CD14-positive monocyte (primary cell): ENCODE measurements around the gene MPST. TPM values are rescaled to one million over a fixed set of nuclear protein-coding genes. Genes with fewer than 3 reads are reported as not detected.

ENCODE experiments used
- DNase-seq, 3 donors: peaks; one replicate each; pipeline ENCODE4 v3.0.0-alpha.2; 2011 to 2022
- H2AFZ ChIP-seq: 2 replicates; pipeline ENCODE4 v1.6.0; 2012; ENCODE audit warnings: mild to moderate bottlenecking, low read depth, low read length, inconsistent platforms; ENCODE audit not compliant: insufficient read depth, poor library complexity, severe bottlenecking
- H3K27ac ChIP-seq, 2 donors: 1 replicate in 1 of 2; 2 replicates in 1 of 2; pipeline ENCODE4 v1.5.1; 2012 to 2013; ENCODE audit warnings: low read length in 2 of 2, control low read depth in 1 of 2, inconsistent platforms in 1 of 2, low read depth in 1 of 2, mild to moderate bottlenecking in 1 of 2
- H3K27me3 ChIP-seq, 2 donors: one replicate each; pipeline versions ENCODE4 v1.6.0 to v1.6.1; 2011 to 2013; ENCODE audit warnings: low read length in 2 of 2; ENCODE audit not compliant: control insufficient read depth in 2 of 2, insufficient read depth in 2 of 2
- H3K36me3 ChIP-seq, 2 donors: replicated peaks in 1 of 2; 1 replicate in 1 of 2; 2 replicates in 1 of 2; pipeline versions ENCODE4 v1.5.1 to v1.6.1; 2012 to 2013; ENCODE audit warnings: low read length in 2 of 2, control low read depth in 1 of 2, inconsistent platforms in 1 of 2, mild to moderate bottlenecking in 1 of 2; ENCODE audit not compliant: insufficient read depth in 2 of 2, control insufficient read depth in 1 of 2
- H3K4me1 ChIP-seq, 2 donors: 1 replicate in 1 of 2; 2 replicates in 1 of 2; pipeline versions ENCODE4 v1.5.1 to v1.6.1; 2012 to 2013; ENCODE audit warnings: low read length in 2 of 2, control low read depth in 1 of 2, inconsistent platforms in 1 of 2, mild to moderate bottlenecking in 1 of 2, moderate library complexity in 1 of 2; ENCODE audit not compliant: insufficient read depth in 2 of 2, control insufficient read depth in 1 of 2
- H3K4me2 ChIP-seq: replicated peaks from 2 replicates; pipeline ENCODE3; 2012; ENCODE audit warnings: low read length, moderate library complexity, mild to moderate bottlenecking; ENCODE audit not compliant: poor library complexity, severe bottlenecking; ENCODE audit errors: extremely low read depth
- H3K4me3 ChIP-seq, 3 experiments: fragments of 200-600 bp in 1 of 3; sonication (generic) in 1 of 3; replicated peaks in 1 of 3; 1 replicate in 2 of 3; 2 replicates in 1 of 3; pipeline ENCODE4 v1.5.1; 2011 to 2013; ENCODE audit warnings: low read length in 3 of 3, mild to moderate bottlenecking in 3 of 3, control low read depth in 2 of 3, low read depth in 2 of 3, inconsistent platforms in 1 of 3, moderate library complexity in 1 of 3
- H3K79me2 ChIP-seq: 2 replicates; pipeline ENCODE4 v1.6.0; 2012; ENCODE audit warnings: mild to moderate bottlenecking, control low read depth, inconsistent platforms, low read length, moderate library complexity; ENCODE audit not compliant: insufficient read depth
- H3K9ac ChIP-seq: 2 replicates; pipeline ENCODE4 v1.6.0; 2017; ENCODE audit warnings: low read length, mild to moderate bottlenecking; ENCODE audit not compliant: insufficient read depth, poor library complexity, severe bottlenecking
- H3K9me3 ChIP-seq, 2 donors: replicated peaks in 1 of 2; 1 replicate in 1 of 2; 2 replicates in 1 of 2; pipeline versions ENCODE4 v1.5.1 to v1.6.1; 2012 to 2013; ENCODE audit warnings: low read length in 2 of 2, control low read depth in 1 of 2; ENCODE audit not compliant: control insufficient read depth in 1 of 2, insufficient read depth in 1 of 2
- H4K20me1 ChIP-seq: 2 replicates; pipeline ENCODE4 v1.6.0; 2012; ENCODE audit warnings: mild to moderate bottlenecking, low read length, control low read depth, moderate library complexity; ENCODE audit not compliant: insufficient read depth
- H3K27ac Mint-ChIP-seq, 7 donors: one replicate each; pipeline ENCODE4 v1.8.0; 2020; ENCODE audit warnings: mild to moderate bottlenecking in 7 of 7, mixed read lengths in 7 of 7, moderate library complexity in 6 of 7, inconsistent platforms in 2 of 7
- H3K27me3 Mint-ChIP-seq, 3 donors: one replicate each; pipeline ENCODE4 v1.8.0; 2021 to 2022; ENCODE audit warnings: low read depth in 3 of 3, mild to moderate bottlenecking in 3 of 3, mixed read lengths in 3 of 3, moderate library complexity in 3 of 3, inconsistent platforms in 1 of 3
- H3K36me3 Mint-ChIP-seq, 2 donors: one replicate each; pipeline ENCODE4 v1.8.0; 2020; ENCODE audit warnings: mixed read lengths in 2 of 2, inconsistent platforms in 1 of 2, mild to moderate bottlenecking in 1 of 2
- H3K4me1 Mint-ChIP-seq: one replicate; pipeline ENCODE4 v1.8.0; 2020; ENCODE audit warnings: mild to moderate bottlenecking, mixed read lengths
- H3K4me3 Mint-ChIP-seq, 2 donors: one replicate each; pipeline ENCODE4 v1.8.0; 2020; ENCODE audit warnings: mild to moderate bottlenecking in 2 of 2, mixed read lengths in 2 of 2, moderate library complexity in 1 of 2
- H3K9me3 Mint-ChIP-seq, 7 donors: one replicate each; pipeline ENCODE4 v1.8.0; 2020 to 2022; ENCODE audit warnings: mixed read lengths in 7 of 7, mild to moderate bottlenecking in 6 of 7, moderate library complexity in 6 of 7, inconsistent platforms in 2 of 7
- CTCF ChIP-seq: fragments of 200-600 bp; IDR thresholded peaks from one replicate; pipeline ENCODE4 v1.8.0; 2022; ENCODE audit warnings: antibody characterized with exemption, mild to moderate bottlenecking
- WGBS: methylation state at CpG from one replicate; pipeline ENCODE4 v1.1.5; 2013; ENCODE audit warnings: missing lambda C conversion rate; ENCODE audit not compliant: insufficient coverage; 5-methylcytosine and 5-hydroxymethylcytosine counted together
- intact Hi-C, 2 donors: fragments of 100-400 bp; cut with micrococcal nuclease; formaldehyde crosslinking; loops; one replicate each; pipeline versions ENCODE4 v1.15.0 to v1.15.1; 2023
- polyA plus RNA-seq, 3 donors: library from polyadenylated mRNA; depleted of rRNA in 1 of 3; unstranded in 2 of 3; stranded (reverse) in 1 of 3; fragments of 300-500 nt in 2 of 3; fragments of >200 nt in 1 of 3; fragmentation: Illumina TruSeq in 2 of 3; gene quantifications; 1 replicate in 2 of 3; 2 replicates in 1 of 3; pipeline ENCODE4 v1.2.3, GENCODE V29; 2012 to 2021

MPST gene
- polyA plus RNA-seq, 3 donors, result 27.9 to 53.7 (median 51.2) TPM

- H2AFZ ChIP-seq, result no peak overlapping the region
- intact Hi-C loops, result no loop called here
- Mint-ChIP-seq H3K36me3 (peaks cover 0 to 2% of the 10 kb centered on the region in 2 donors), H3K27me3 (peaks cover 11 to 31% (median 19%) of the 10 kb centered on the region in 3 donors), H3K27ac (no peak overlapping the region), H3K9me3 (peaks cover 2 to 9% (median 3%) of the 10 kb centered on the region in 7 donors), H3K4me3 (no peak overlapping the region), H3K4me1 (peaks cover 5% of the 10 kb centered on the region)
- H3K36me3 ChIP-seq, result no peaks in the 10 kb centered on the region
- H3K4me3 ChIP-seq, result no peak overlapping the region
- no peak overlapping the region for H3K9ac ChIP-seq
- no peaks in the 10 kb centered on the region for H3K9me3 ChIP-seq
- H3K4me1 ChIP-seq, result no peaks in the 10 kb centered on the region
- DNase-seq, result no peak
- H3K4me2 ChIP-seq, result no peak overlapping the region
- no peaks in the 10 kb centered on the region for H3K79me2 ChIP-seq
- no peaks in the 10 kb centered on the region for H4K20me1 ChIP-seq
- 0% methylated on average over 1 of the region's 2 CpGs for WGBS
- TF ChIP-seq CTCF, result no peak
- peaks cover 0 to 12% of the 10 kb centered on the region in 2 donors for H3K27me3 ChIP-seq
- H3K27ac ChIP-seq, result no peak overlapping the region
Observed at GRCh38 chr22:37007651-37008050, 11.9 kb upstream of the MPST start.

GRCh38 chr22:37008365-37008764 lies 11.2 kb upstream of the MPST start:
- DNase-seq, result no peak
- no peak overlapping the region for H3K9ac ChIP-seq
- no peaks in the 10 kb centered on the region for H3K36me3 ChIP-seq
- H3K27me3 ChIP-seq, result peaks cover 0 to 12% of the 10 kb centered on the region in 2 donors
- no peak overlapping the region for H3K4me2 ChIP-seq
- Mint-ChIP-seq H3K9me3 (peaks cover 2 to 9% (median 3%) of the 10 kb centered on the region in 7 donors), H3K27ac (no peak overlapping the region), H3K4me3 (no peak overlapping the region), H3K36me3 (peaks cover 0 to 2% of the 10 kb centered on the region in 2 donors), H3K4me1 (peaks cover 5% of the 10 kb centered on the region), H3K27me3 (peaks cover 10 to 31% (median 19%) of the 10 kb centered on the region in 3 donors)
- H3K27ac ChIP-seq, result no peak overlapping the region
- H4K20me1 ChIP-seq, result no peaks in the 10 kb centered on the region
- H3K79me2 ChIP-seq, result no peaks in the 10 kb centered on the region
- no peaks in the 10 kb centered on the region for H3K4me1 ChIP-seq
- TF ChIP-seq CTCF, result no peak
- WGBS, result 0% methylated on average over 1 of the region's 2 CpGs
- intact Hi-C loops, result no loop called here
- no peaks in the 10 kb centered on the region for H3K9me3 ChIP-seq
- no peak overlapping the region for H2AFZ ChIP-seq
- no peak overlapping the region for H3K4me3 ChIP-seq
